ENCODE data around the gene PATE2.

The PATE2 gene
- total RNA-seq, result 0 reads per million in 2 donors

GRCh38 chr11:125778728-125779127 lies at the start of gene PATE2:
Gene PATE2 (minus strand): TSS chr11:125778828. CDS start chr11:125778773, 55 bp downstream.
- no peak for DNase-seq

- DNase-seq, result no peak
Measured at GRCh38 chr11:125807909-125808308, 29.3 kb upstream of the PATE2 start.

- no peak for DNase-seq
Measured at GRCh38 chr11:125802387-125802786, 23.8 kb upstream of the PATE2 start.

GRCh38 chr11:125799808-125800207 lies 21.2 kb upstream of the PATE2 start:
- DNase-seq, result no peak

- no peak for DNase-seq
Measured at GRCh38 chr11:125797641-125798040, 19.0 kb upstream of the PATE2 start.

GRCh38 chr11:125790825-125791224 lies 12.2 kb upstream of the PATE2 start:
- DNase-seq, result no peak

GRCh38 chr11:125787827-125788226 lies 9.2 kb upstream of the PATE2 start, which contains the start of gene PATE3:
Gene PATE3 (plus strand): TSS chr11:125788127. CDS start chr11:125788152, 25 bp downstream.
- no peak for DNase-seq

GRCh38 chr11:125784678-125785077 lies 6.0 kb upstream of the PATE2 start:
- no peak for DNase-seq

- DNase-seq, result no peak
Measured at GRCh38 chr11:125777309-125777708, 1.3 kb downstream of the PATE2 start.

GRCh38 chr11:125773516-125773915 lies 5.1 kb downstream of the PATE2 start:
- DNase-seq, result no peak

- DNase-seq, result no peak
Measured at GRCh38 chr11:125772834-125773505, 5.7 kb downstream of the PATE2 start.

GRCh38 chr11:125770583-125770982 lies 8.0 kb downstream of the PATE2 start:
- DNase-seq, result no peak

- DNase-seq, result no peak
Measured at GRCh38 chr11:125768336-125769046, 10.1 kb downstream of the PATE2 start.

GRCh38 chr11:125766251-125766650 lies 12.4 kb downstream of the PATE2 start:
- no peak for DNase-seq

GRCh38 chr11:125763483-125763882 lies 15.1 kb downstream of the PATE2 start:
- no peak for DNase-seq

- no peak for DNase-seq
Measured at GRCh38 chr11:125762445-125762844, 16.2 kb downstream of the PATE2 start.

GRCh38 chr11:125756050-125756449 lies 22.6 kb downstream of the PATE2 start:
- no peak for DNase-seq

- DNase-seq, result no peak
Measured at GRCh38 chr11:125750629-125751028, 28.0 kb downstream of the PATE2 start.

GRCh38 chr11:125745979-125746378 lies 32.6 kb downstream of the PATE2 start, which contains the start of gene PATE1:
Gene PATE1 (plus strand): TSS chr11:125746279. CDS start chr11:125746305, 26 bp downstream.
- DNase-seq, result no peak

- no peak for DNase-seq
Measured at GRCh38 chr11:125743681-125744080, 34.9 kb downstream of the PATE2 start.

GRCh38 chr11:125740617-125741016 lies 38.0 kb downstream of the PATE2 start:
- no peak for DNase-seq

- no peak for DNase-seq
Measured at GRCh38 chr11:125728969-125729368, 49.7 kb downstream of the PATE2 start.
